ENCODE measurements around the gene HSPG2. TPM values are rescaled to one million over a fixed set of nuclear protein-coding genes. Genes with fewer than 3 reads are reported as not detected.

The HSPG2 gene
- total RNA-seq, 1 experiment from 2014 or later: 35.1 TPM

DNA sequence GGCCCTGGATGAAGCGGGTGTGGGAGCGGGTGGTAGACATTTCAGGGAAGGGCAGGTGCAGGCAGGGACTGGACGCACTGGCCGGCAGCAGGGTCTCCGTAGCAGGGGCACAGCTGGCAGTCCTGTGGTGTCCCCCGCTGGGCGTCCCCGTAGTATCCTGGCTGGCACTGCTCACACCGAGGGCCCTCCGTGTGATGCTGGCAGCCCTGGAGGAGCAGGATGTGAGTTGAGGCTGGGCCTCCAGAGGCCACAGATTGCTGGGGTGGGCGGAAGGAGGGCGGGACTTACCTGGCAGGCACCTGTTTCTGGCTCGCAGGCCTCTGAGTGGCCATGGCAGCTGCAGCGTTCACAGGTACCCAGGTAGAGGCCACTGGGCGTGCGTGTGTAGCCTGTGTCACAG lies 62.8 kb downstream of the HSPG2 start:
- Histone ChIP-seq H3F3A (ENCODE audit: low read length, unreplicated experiment) (no peaks in the 10 kb centered on the region), H3K9me3 (ENCODE audit: low read length) (no peaks in the 10 kb centered on the region), H3K79me2 (ENCODE audit: low read length) (no peaks in the 10 kb centered on the region), H3K4me2 (ENCODE audit: low read length) (no peak overlapping the region), H3K9me2 (replicated peaks; ENCODE audit: low read length) (no peaks in the 10 kb centered on the region), H2AFZ (ENCODE audit: low read length) (no peak overlapping the region), H3K36me3 (ENCODE audit: low read depth, low read length) (no peaks in the 10 kb centered on the region; the same call in 1 of the 2 replicates), H3K9ac (ENCODE audit: low read length) (no peak overlapping the region), H4K20me1 (ENCODE audit: low read length) (peaks cover 1% of the 10 kb centered on the region; the same call in 1 of the 2 replicates), H3K27me3 (ENCODE audit: low read length) (no peaks in the 10 kb centered on the region), H3K4me1 (ENCODE audit: insufficient read depth, low read length) (peaks cover 22% of the 10 kb centered on the region), H3K27ac (ENCODE audit: low read length) (no peak overlapping the region), H3K4me3 (ENCODE audit: low read length) (no peak overlapping the region)
- ATAC-seq (no peak), DNase-seq (no peak)
- ChIA-PET POLR2A (ENCODE audit: unreplicated experiment) (no interaction called here), CTCF (no interaction called here)
- no TSS peak for BruUV-seq (replicated peaks)
- intact Hi-C loops (cut with micrococcal nuclease): no loop called here
- TF ChIP-seq EZH2 (IDR thresholded peaks at IDR 0.05; ENCODE audit: low read length, unreplicated experiment): no peak
- TF ChIP-seq EZH2phosphoT487 (IDR thresholded peaks at IDR 0.05; ENCODE audit: borderline replicate concordance, low read length): no peak
- TF ChIP-seq, protein P1, sequence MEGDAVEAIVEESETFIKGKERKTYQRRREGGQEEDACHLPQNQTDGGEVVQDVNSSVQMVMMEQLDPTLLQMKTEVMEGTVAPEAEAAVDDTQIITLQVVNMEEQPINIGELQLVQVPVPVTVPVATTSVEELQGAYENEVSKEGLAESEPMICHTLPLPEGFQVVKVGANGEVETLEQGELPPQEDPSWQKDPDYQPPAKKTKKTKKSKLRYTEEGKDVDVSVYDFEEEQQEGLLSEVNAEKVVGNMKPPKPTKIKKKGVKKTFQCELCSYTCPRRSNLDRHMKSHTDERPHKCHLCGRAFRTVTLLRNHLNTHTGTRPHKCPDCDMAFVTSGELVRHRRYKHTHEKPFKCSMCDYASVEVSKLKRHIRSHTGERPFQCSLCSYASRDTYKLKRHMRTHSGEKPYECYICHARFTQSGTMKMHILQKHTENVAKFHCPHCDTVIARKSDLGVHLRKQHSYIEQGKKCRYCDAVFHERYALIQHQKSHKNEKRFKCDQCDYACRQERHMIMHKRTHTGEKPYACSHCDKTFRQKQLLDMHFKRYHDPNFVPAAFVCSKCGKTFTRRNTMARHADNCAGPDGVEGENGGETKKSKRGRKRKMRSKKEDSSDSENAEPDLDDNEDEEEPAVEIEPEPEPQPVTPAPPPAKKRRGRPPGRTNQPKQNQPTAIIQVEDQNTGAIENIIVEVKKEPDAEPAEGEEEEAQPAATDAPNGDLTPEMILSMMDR (conservative IDR thresholded peaks at IDR 0.05; ENCODE audit: low read depth, low read length): no peak

DNA sequence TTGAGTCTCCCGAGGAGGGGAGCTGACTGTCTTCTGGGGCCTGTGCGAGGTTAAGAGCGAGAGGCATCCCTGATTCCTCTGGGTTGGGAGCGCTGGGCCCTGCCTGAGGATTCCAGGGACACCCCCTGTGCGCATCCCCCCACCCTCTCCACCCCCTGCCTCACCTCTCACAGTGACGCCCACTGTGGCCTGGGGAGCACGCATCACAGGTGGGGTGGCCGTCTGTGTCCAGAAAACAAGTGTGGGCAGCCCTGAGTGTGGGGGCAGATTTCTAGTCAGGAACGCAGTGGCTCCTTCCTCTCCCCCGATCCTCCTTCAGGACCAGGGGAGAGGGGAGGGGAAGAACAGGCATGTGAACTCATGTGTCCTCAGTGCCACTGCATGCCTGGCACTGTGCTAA lies 63.3 kb downstream of the HSPG2 start:
- H3K79me2 ChIP-seq (ENCODE audit: low read length): no peaks in the 10 kb centered on the region
- DNase-seq (no peak), ATAC-seq (no peak)
- BruUV-seq (replicated peaks): no TSS peak
- no peak overlapping the region for H3K4me3 ChIP-seq (ENCODE audit: low read length)
- H3K9ac ChIP-seq (ENCODE audit: low read length): no peak overlapping the region
- H3K4me2 ChIP-seq (ENCODE audit: low read length): no peak overlapping the region
- TF ChIP-seq EZH2phosphoT487 (IDR thresholded peaks at IDR 0.05; ENCODE audit: borderline replicate concordance, low read length) (no peak), EZH2 (IDR thresholded peaks at IDR 0.05; ENCODE audit: low read length, unreplicated experiment) (no peak)
- TF ChIP-seq, protein P1 (conservative IDR thresholded peaks at IDR 0.05; ENCODE audit: low read depth, low read length): no peak
- no peaks in the 10 kb centered on the region for H3K27me3 ChIP-seq (ENCODE audit: low read length)
- H4K20me1 ChIP-seq (ENCODE audit: low read length): peaks cover 3% of the 10 kb centered on the region; the same call in 1 of the 2 replicates
- ChIA-PET CTCF (no interaction called here), POLR2A (ENCODE audit: unreplicated experiment) (no interaction called here)
- H3K36me3 ChIP-seq (ENCODE audit: low read depth, low read length): no peaks in the 10 kb centered on the region; the same call in 1 of the 2 replicates
- H3K27ac ChIP-seq (ENCODE audit: low read length): no peak overlapping the region
- H3F3A ChIP-seq (ENCODE audit: low read length, unreplicated experiment): no peaks in the 10 kb centered on the region
- H3K9me3 ChIP-seq (ENCODE audit: low read length): no peaks in the 10 kb centered on the region
- intact Hi-C loops (cut with micrococcal nuclease): no loop called here
- H3K9me2 ChIP-seq (replicated peaks; ENCODE audit: low read length): no peaks in the 10 kb centered on the region
- H2AFZ ChIP-seq (ENCODE audit: low read length): no peak overlapping the region
- peaks cover 26% of the 10 kb centered on the region for H3K4me1 ChIP-seq (ENCODE audit: insufficient read depth, low read length)

DNA sequence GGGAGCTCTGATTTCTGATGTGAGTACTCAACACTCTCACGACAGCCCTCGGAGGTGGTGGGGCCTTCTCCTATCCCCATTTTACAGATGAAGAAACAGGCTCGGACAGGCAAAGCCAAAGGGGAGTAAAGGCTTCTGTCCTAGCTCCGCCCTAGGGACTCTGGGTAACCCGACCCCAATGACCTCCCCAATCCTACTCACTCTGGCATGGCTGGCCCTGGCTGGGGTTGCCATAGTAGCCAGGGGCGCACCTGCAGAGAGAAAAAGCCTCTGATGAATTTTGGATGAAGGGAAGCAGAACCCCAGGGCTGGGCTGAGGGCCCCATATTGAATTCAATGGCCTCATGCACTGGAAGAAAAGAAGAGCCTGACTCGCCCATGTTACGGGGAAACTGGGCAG lies 63.9 kb downstream of the HSPG2 start:
- H3K9me2 ChIP-seq (replicated peaks; ENCODE audit: low read length): no peaks in the 10 kb centered on the region
- H3K27ac ChIP-seq (ENCODE audit: low read length): no peak overlapping the region
- ChIA-PET CTCF (no interaction called here), POLR2A (ENCODE audit: unreplicated experiment) (no interaction called here)
- TF ChIP-seq EZH2phosphoT487 (IDR thresholded peaks at IDR 0.05; ENCODE audit: borderline replicate concordance, low read length): no peak
- TF ChIP-seq EZH2 (IDR thresholded peaks at IDR 0.05; ENCODE audit: low read length, unreplicated experiment): no peak
- TF ChIP-seq, protein P1 (conservative IDR thresholded peaks at IDR 0.05; ENCODE audit: low read depth, low read length): no peak
- H3K4me1 ChIP-seq (ENCODE audit: insufficient read depth, low read length): peaks cover 26% of the 10 kb centered on the region
- ATAC-seq (no peak), DNase-seq (no peak)
- H3K4me3 ChIP-seq (ENCODE audit: low read length): no peak overlapping the region
- H3K27me3 ChIP-seq (ENCODE audit: low read length): no peaks in the 10 kb centered on the region
- H3K4me2 ChIP-seq (ENCODE audit: low read length): no peak overlapping the region
- H2AFZ ChIP-seq (ENCODE audit: low read length): no peak overlapping the region
- H4K20me1 ChIP-seq (ENCODE audit: low read length): peaks cover 3% of the 10 kb centered on the region; the same call in 1 of the 2 replicates
- no peak overlapping the region for H3K9ac ChIP-seq (ENCODE audit: low read length)
- intact Hi-C loops (cut with micrococcal nuclease): no loop called here
- H3K79me2 ChIP-seq (ENCODE audit: low read length): no peaks in the 10 kb centered on the region
- no peaks in the 10 kb centered on the region for H3F3A ChIP-seq (ENCODE audit: low read length, unreplicated experiment)
- BruUV-seq (replicated peaks): no TSS peak
- H3K9me3 ChIP-seq (ENCODE audit: low read length): no peaks in the 10 kb centered on the region
- no peaks in the 10 kb centered on the region; the same call in 1 of the 2 replicates for H3K36me3 ChIP-seq (ENCODE audit: low read depth, low read length)

Data from PC-3 (cell line).